HepG2 (cell line): ENCODE data around the gene TMEM79.

Experiments used
- FOSL2 ChIP-seq: sonication (generic); formaldehyde crosslinking; IDR thresholded peaks from 2 replicates; pipeline ENCODE4 v1.4.0; 2020; ENCODE audit warnings: missing genetic modification reagents
- FOXM1 ChIP-seq: sonication (generic); formaldehyde crosslinking; IDR thresholded peaks from 2 replicates; pipeline ENCODE4 v1.5.0; 2020; ENCODE audit warnings: missing genetic modification reagents
- KAT2B ChIP-seq: fragments of 150-350 bp; IDR thresholded peaks from 2 replicates; pipeline ENCODE4 v1.6.1; 2014; ENCODE audit warnings: low read depth, low read length, borderline replicate concordance
- KDM4B ChIP-seq: sonication (generic); formaldehyde crosslinking; IDR thresholded peaks from 2 replicates; pipeline ENCODE4 v1.4.0; 2020; ENCODE audit warnings: missing genetic modification reagents
- MZF1 ChIP-seq: sonication (generic); formaldehyde crosslinking; IDR thresholded peaks from 2 replicates; pipeline ENCODE4 v1.8.1; 2023; ENCODE audit warnings: mild to moderate bottlenecking, missing genetic modification reagents, borderline replicate concordance
- NFIC ChIP-seq: IDR thresholded peaks from 2 replicates; pipeline ENCODE4 v1.6.1; 2012; ENCODE audit warnings: mild to moderate bottlenecking, low read length, inconsistent platforms
- POLR2A ChIP-seq, 2 experiments: IDR thresholded peaks; 2 replicates each; pipeline ENCODE4 v1.6.1; 2011; ENCODE audit warnings: low read depth in 2 of 2, low read length in 2 of 2, mild to moderate bottlenecking in 1 of 2, moderate library complexity in 1 of 2; ENCODE audit not compliant: insufficient read depth in 1 of 2
- SAFB2 ChIP-seq: sonication (generic); formaldehyde crosslinking; IDR thresholded peaks from 2 replicates; pipeline ENCODE4 v1.5.1; 2020; ENCODE audit warnings: missing genetic modification reagents, low read depth, mild to moderate bottlenecking, borderline replicate concordance
- TCF7 ChIP-seq: sonication (generic); IDR thresholded peaks from 2 replicates; pipeline ENCODE4 v1.6.1; 2016; ENCODE audit warnings: antibody characterized with exemption, low read depth
- TCF7L2 ChIP-seq: IDR thresholded peaks from 2 replicates; pipeline ENCODE4 v1.6.1; 2011; ENCODE audit warnings: mild to moderate bottlenecking, low read depth, low read length, moderate library complexity
- ZNF354B ChIP-seq: sonication (generic); formaldehyde crosslinking; IDR thresholded peaks from 2 replicates; pipeline ENCODE4 v1.8.0; 2022; ENCODE audit warnings: mild to moderate bottlenecking, missing genetic modification reagents
- ZNF609 ChIP-seq: sonication (generic); formaldehyde crosslinking; IDR thresholded peaks from 2 replicates; pipeline ENCODE4 v1.4.0; 2020; ENCODE audit warnings: mild to moderate bottlenecking, missing genetic modification reagents, borderline replicate concordance
- ZSCAN5A ChIP-seq: sonication (generic); formaldehyde crosslinking; IDR thresholded peaks from 2 replicates; pipeline ENCODE4 v1.8.0; 2022; ENCODE audit warnings: mild to moderate bottlenecking, missing genetic modification reagents, borderline replicate concordance

GRCh38 chr1:156310962-156311361, 26.8 kb downstream of the TMEM79 start:
- TF ChIP-seq KAT2B (no peak), FOSL2 (CRISPR knock-in tag) (no peak), ZNF609 (CRISPR knock-in tag) (no peak), SAFB2 (CRISPR knock-in tag) (no peak), KDM4B (CRISPR knock-in tag) (no peak), ZSCAN5A (CRISPR knock-in tag) (no peak), ZNF354B (CRISPR knock-in tag) (no peak), FOXM1 (CRISPR knock-in tag) (no peak), NFIC (no peak), POLR2A (IDR thresholded peaks at IDR 0.05; ENCODE audit: insufficient read depth in 1 of 2, low read depth in 2 of 2, low read length in 2 of 2) (no peak), MZF1 (CRISPR knock-in tag) (no peak), TCF7 (no peak), TCF7L2 (no peak)
